WTC11 (cell line): ENCODE data around the gene NFAM1.

ENCODE experiments used
- ATF3 ChIP-seq: sonication (generic); formaldehyde crosslinking; conservative IDR thresholded peaks from 2 replicates; pipeline ENCODE4 v1.8.1; 2022; ENCODE audit warnings: mild to moderate bottlenecking, missing genetic modification reagents
- CBFB ChIP-seq: sonication (generic); formaldehyde crosslinking; IDR thresholded peaks from 2 replicates; pipeline ENCODE4 v1.8.1; 2022; ENCODE audit warnings: mild to moderate bottlenecking, low read depth, missing genetic modification reagents
- CTCF ChIP-seq: fragments of 200-600 bp; IDR thresholded peaks from 2 replicates; pipeline ENCODE4 v1.8.0; 2022; ENCODE audit warnings: antibody characterized with exemption
- FOXJ3 ChIP-seq: sonication (generic); formaldehyde crosslinking; IDR thresholded peaks from 2 replicates; pipeline ENCODE4 v1.9.0; 2021; ENCODE audit warnings: missing genetic modification reagents, mild to moderate bottlenecking, borderline replicate concordance
- FOXP1 ChIP-seq: sonication (generic); formaldehyde crosslinking; IDR thresholded peaks from 2 replicates; pipeline ENCODE4 v1.8.0; 2022; ENCODE audit warnings: missing genetic modification reagents, mild to moderate bottlenecking, moderate library complexity, borderline replicate concordance
- GTF2I ChIP-seq: fragments of 250-450 bp; sonication (Bioruptor Pico); conservative IDR thresholded peaks from 2 replicates; pipeline ENCODE4 v1.4.0; 2021; ENCODE audit warnings: mild to moderate bottlenecking
- MAX ChIP-seq: sonication (generic); formaldehyde crosslinking; IDR thresholded peaks from 2 replicates; pipeline ENCODE4 v1.8.0; 2022; ENCODE audit warnings: mild to moderate bottlenecking, missing genetic modification reagents
- PREB ChIP-seq: sonication (generic); formaldehyde crosslinking; IDR thresholded peaks from 2 replicates; pipeline ENCODE4 v1.8.1; 2022; ENCODE audit warnings: mild to moderate bottlenecking, missing genetic modification reagents, moderate library complexity, borderline replicate concordance
- SOX15 ChIP-seq: fragments of 250-450 bp; sonication (Bioruptor Pico); IDR thresholded peaks from 2 replicates; pipeline ENCODE4 v1.9.0; 2021; ENCODE audit warnings: mild to moderate bottlenecking
- TP53 ChIP-seq: sonication (generic); formaldehyde crosslinking; IDR thresholded peaks from 2 replicates; pipeline ENCODE4 v1.8.1; 2023; ENCODE audit warnings: mild to moderate bottlenecking, missing genetic modification reagents
- ZNF232 ChIP-seq: sonication (generic); formaldehyde crosslinking; IDR thresholded peaks from 2 replicates; pipeline ENCODE4 v1.8.0; 2022; ENCODE audit warnings: mild to moderate bottlenecking, missing genetic modification reagents
- ZNF263 ChIP-seq: sonication (generic); formaldehyde crosslinking; IDR thresholded peaks from 2 replicates; pipeline ENCODE4 v1.8.1; 2022; ENCODE audit warnings: low read depth, mild to moderate bottlenecking, moderate library complexity, missing genetic modification reagents

- TF ChIP-seq CTCF: no peak
- no peak for TF ChIP-seq FOXP1 (CRISPR knock-in tag)
- TF ChIP-seq MAX (CRISPR knock-in tag): no peak
- TF ChIP-seq FOXJ3 (CRISPR knock-in tag): no peak
- no peak for TF ChIP-seq ZNF263 (CRISPR knock-in tag)
- TF ChIP-seq CBFB: no peak
- no peak for TF ChIP-seq TP53 (CRISPR knock-in tag)
- TF ChIP-seq PREB (CRISPR knock-in tag): no peak
- TF ChIP-seq ZNF232 (CRISPR knock-in tag): no peak
- TF ChIP-seq GTF2I (CRISPR knock-in tag): no peak
- TF ChIP-seq SOX15 (CRISPR knock-in tag): no peak
- TF ChIP-seq ATF3 (CRISPR knock-in tag): no peak
Observed at GRCh38 chr22:42347281-42347824, 84.8 kb downstream of the NFAM1 start.
